CD4-positive, alpha-beta memory T cell (primary cell): Measurements from ENCODE around the gene PPP1R27. TPM values are rescaled to one million over a fixed set of nuclear protein-coding genes. Genes with fewer than 3 reads are reported as not detected.
"Not testable (repeated sequence)": the region's sequence is repeated elsewhere in the genome, so short reads cannot be mapped to it uniquely, and the experiment has no call there.

ENCODE experiments used
- CTCF ChIA-PET: fragments of 350-600 bp; sonication (Branson Sonifier 250); formaldehyde crosslinking; loops from one replicate; lab custom pipeline; 2021; ENCODE audit warnings: inconsistent platforms; ENCODE audit not compliant: partially characterized antibody; lab: Charles Lee
- POLR2A ChIA-PET: fragments of 350-600 bp; sonication (Branson Sonifier 250); formaldehyde crosslinking; loops from one replicate; lab custom pipeline; 2021; ENCODE audit not compliant: partially characterized antibody; lab: Charles Lee
- DNase-seq, 5 donors: peaks; one replicate each; pipeline versions ENCODE4 v3.0.0 to v3.0.0-alpha.2; 2020 to 2022; ENCODE audit warnings: mixed read lengths in 1 of 5
- H3K27ac ChIP-seq: one replicate; pipeline ENCODE4 v1.7.0; 2013; ENCODE audit warnings: low read depth, low read length
- H3K27me3 ChIP-seq: 2 replicates; pipeline ENCODE4 v1.7.0; 2013; ENCODE audit warnings: mild to moderate bottlenecking, low read length, moderate library complexity; ENCODE audit not compliant: insufficient read depth
- H3K36me3 ChIP-seq: 2 replicates; pipeline ENCODE4 v1.7.0; 2013; ENCODE audit warnings: mild to moderate bottlenecking, low read length, moderate library complexity; ENCODE audit not compliant: insufficient read depth
- H3K4me1 ChIP-seq: 2 replicates; pipeline ENCODE4 v1.7.0; 2013; ENCODE audit warnings: mild to moderate bottlenecking, low read length, moderate library complexity; ENCODE audit not compliant: insufficient read depth
- H3K4me3 ChIP-seq, 2 donors: one replicate each; pipeline ENCODE4 v1.7.0; 2013; ENCODE audit warnings: low read length in 2 of 2, mild to moderate bottlenecking in 1 of 2
- H3K9me3 ChIP-seq, 2 donors: one replicate each; pipeline ENCODE4 v1.7.0; 2013; ENCODE audit warnings: low read length in 2 of 2, control low read depth in 1 of 2; ENCODE audit not compliant: control insufficient read depth in 1 of 2
- H3K27ac Mint-ChIP-seq, 7 donors: one replicate each; pipeline ENCODE4 v1.8.0; 2020 to 2021; ENCODE audit warnings: mixed read lengths in 7 of 7, mild to moderate bottlenecking in 6 of 7, inconsistent platforms in 3 of 7, moderate library complexity in 3 of 7
- H3K27me3 Mint-ChIP-seq, 2 donors: one replicate each; pipeline ENCODE4 v1.8.0; 2020 to 2021; ENCODE audit warnings: mixed read lengths in 2 of 2
- H3K36me3 Mint-ChIP-seq, 2 donors: one replicate each; pipeline ENCODE4 v1.8.0; 2020 to 2021; ENCODE audit warnings: mixed read lengths in 2 of 2, inconsistent platforms in 1 of 2, mild to moderate bottlenecking in 1 of 2
- H3K4me1 Mint-ChIP-seq, 4 donors: one replicate each; pipeline ENCODE4 v1.8.0; 2020 to 2021; ENCODE audit warnings: mixed read lengths in 4 of 4, mild to moderate bottlenecking in 1 of 4
- H3K4me3 Mint-ChIP-seq, 8 donors: one replicate each; pipeline ENCODE4 v1.8.0; 2020 to 2021; ENCODE audit warnings: mixed read lengths in 8 of 8, mild to moderate bottlenecking in 7 of 8, moderate library complexity in 6 of 8, inconsistent platforms in 3 of 8
- H3K9me3 Mint-ChIP-seq, 8 donors: one replicate each; pipeline ENCODE4 v1.8.0; 2020 to 2021; ENCODE audit warnings: mixed read lengths in 8 of 8, mild to moderate bottlenecking in 5 of 8, inconsistent platforms in 3 of 8, moderate library complexity in 1 of 8
- intact Hi-C: fragments of 100-400 bp; cut with micrococcal nuclease; formaldehyde crosslinking; loops from one replicate; pipeline ENCODE4 v1.15.1; 2023
- polyA plus RNA-seq, 2 donors: library from polyadenylated mRNA; unstranded; fragments of 300-500 nt; fragmentation: Illumina TruSeq; gene quantifications; one replicate each; pipeline ENCODE4 v1.2.3, GENCODE V29; 2021
- total RNA-seq, 2 experiments: library from RNA; stranded (reverse); gene quantifications; one replicate each; pipeline ENCODE4 v1.2.3, GENCODE V29; 2021

The PPP1R27 gene
- total and polyA plus RNA-seq, 4 experiments from 2014 or later = 0.18 TPM; not detected in 3

- H3K27me3 Mint-ChIP-seq = no peaks in the 10 kb centered on the region
- intact Hi-C loops = no loop called here
- Histone ChIP-seq H3K27me3 (no peaks in the 10 kb centered on the region), H3K9me3 (no peaks in the 10 kb centered on the region), H3K4me1 (no peaks in the 10 kb centered on the region), H3K4me3 (no peak overlapping the region), H3K36me3 (peaks cover 26% of the 10 kb centered on the region), H3K27ac (no peak overlapping the region)
- ChIA-PET POLR2A (interaction anchor here (0.9 to 1.4 kb wide), 2 partner anchors 16 to 20 kb away, joined by 3 read pairs; partner anchors contain the start of gene P4HB), CTCF (no interaction called here)
- H3K4me1 Mint-ChIP-seq = peaks cover 0 to 4% (median 0%) of the 10 kb centered on the region in 4 donors
- no peak for DNase-seq
- peaks cover 19 to 20% of the 10 kb centered on the region in 2 donors for H3K36me3 Mint-ChIP-seq
- no peak overlapping the region for H3K4me3 Mint-ChIP-seq
- H3K27ac Mint-ChIP-seq = no peak overlapping the region
- H3K9me3 Mint-ChIP-seq = peaks cover 0 to 2% (median 0%) of the 10 kb centered on the region in 8 donors
Measured at GRCh38 chr17:81840826-81841778, 6.3 kb upstream of the PPP1R27 start.

- H3K27ac ChIP-seq, H3K9me3 Mint-ChIP-seq, POLR2A ChIA-PET, H3K4me3 ChIP-seq, H3K27ac Mint-ChIP-seq, H3K27me3 ChIP-seq, H3K4me1 ChIP-seq, H3K9me3 ChIP-seq, CTCF ChIA-PET, DNase-seq, H3K4me1 Mint-ChIP-seq, intact Hi-C loops, H3K27me3 Mint-ChIP-seq, H3K4me3 Mint-ChIP-seq: not testable (repeated sequence)
- H3K36me3 Mint-ChIP-seq = peaks cover 13 to 14% of the 10 kb centered on the region in 2 donors
- H3K36me3 ChIP-seq = peaks cover 17% of the 10 kb centered on the region
Measured at GRCh38 chr17:81840059-81840458, 5.2 kb upstream of the PPP1R27 start.

- Histone ChIP-seq H3K4me3 (no peak overlapping the region), H3K27me3 (no peaks in the 10 kb centered on the region), H3K36me3 (peaks cover 11% of the 10 kb centered on the region), H3K4me1 (no peaks in the 10 kb centered on the region), H3K9me3 (no peaks in the 10 kb centered on the region), H3K27ac (no peak overlapping the region)
- H3K4me3 Mint-ChIP-seq = no peak overlapping the region
- intact Hi-C loops = no loop called here
- H3K27ac Mint-ChIP-seq = no peak overlapping the region
- H3K9me3 Mint-ChIP-seq = peaks cover 0 to 2% (median 0%) of the 10 kb centered on the region in 8 donors
- ChIA-PET POLR2A (no interaction called here), CTCF (no interaction called here)
- peaks cover 5 to 7% of the 10 kb centered on the region in 2 donors for H3K36me3 Mint-ChIP-seq
- H3K27me3 Mint-ChIP-seq = no peaks in the 10 kb centered on the region
- H3K4me1 Mint-ChIP-seq = peaks cover 0 to 4% (median 0%) of the 10 kb centered on the region in 4 donors
- no peak for DNase-seq
Measured at GRCh38 chr17:81839301-81839700, 4.5 kb upstream of the PPP1R27 start.

GRCh38 chr17:81838753-81839255 lies 4.0 kb upstream of the PPP1R27 start:
- Histone ChIP-seq H3K9me3 (no peaks in the 10 kb centered on the region), H3K4me1 (peaks cover 3% of the 10 kb centered on the region), H3K4me3 (no peak overlapping the region), H3K27ac (no peak overlapping the region), H3K36me3 (peaks cover 11% of the 10 kb centered on the region), H3K27me3 (no peaks in the 10 kb centered on the region)
- ChIA-PET CTCF (no interaction called here), POLR2A (no interaction called here)
- Mint-ChIP-seq H3K27ac (no peak overlapping the region), H3K36me3 (peaks cover 4 to 5% of the 10 kb centered on the region in 2 donors), H3K9me3 (no peaks in the 10 kb centered on the region), H3K27me3 (no peaks in the 10 kb centered on the region), H3K4me1 (peaks cover 0 to 5% (median 1%) of the 10 kb centered on the region in 4 donors), H3K4me3 (no peak overlapping the region)
- intact Hi-C loops = no loop called here
- DNase-seq = no peak

GRCh38 chr17:81837641-81838040 lies 2.8 kb upstream of the PPP1R27 start:
- intact Hi-C loops = no loop called here
- H3K4me3 ChIP-seq = no peak overlapping the region
- Mint-ChIP-seq H3K36me3 (peaks cover 0 to under 1% of the 10 kb centered on the region in 2 donors), H3K4me1 (peaks cover 0 to 9% (median 4%) of the 10 kb centered on the region in 4 donors), H3K4me3 (peak overlapping the region in 1 of 8 donors; percentile 20), H3K9me3 (no peaks in the 10 kb centered on the region), H3K27ac (peak overlapping the region in 1 of 7 donors; percentile 71), H3K27me3 (no peaks in the 10 kb centered on the region)
- H3K36me3 ChIP-seq = no peaks in the 10 kb centered on the region
- no peaks in the 10 kb centered on the region for H3K9me3 ChIP-seq
- ChIA-PET POLR2A (no interaction called here), CTCF (interaction anchor here (1.0 kb wide), 1 partner anchor 14 kb away, joined by 6 read pairs; no protein-coding TSS in a partner anchor)
- no peak for DNase-seq
- peaks cover 8% of the 10 kb centered on the region for H3K4me1 ChIP-seq
- no peak overlapping the region for H3K27ac ChIP-seq
- H3K27me3 ChIP-seq = no peaks in the 10 kb centered on the region

GRCh38 chr17:81833921-81834830 lies 674 bp downstream of the PPP1R27 start:
- Mint-ChIP-seq H3K4me3 (peak overlapping the region; percentile 64 to 86 (median 79)), H3K4me1 (peaks cover 8 to 26% (median 18%) of the 10 kb centered on the region in 4 donors), H3K36me3 (peaks cover 0 to 9% of the 10 kb centered on the region in 2 donors), H3K27ac (peak overlapping the region; percentile 86 to 93 (median 91)), H3K27me3 (no peaks in the 10 kb centered on the region), H3K9me3 (no peaks in the 10 kb centered on the region)
- DNase-seq = no peak
- no peaks in the 10 kb centered on the region for H3K36me3 ChIP-seq
- H3K27ac ChIP-seq = peak overlapping the region; percentile 90
- intact Hi-C loops = loop anchor here (1.0 to 5.0 kb wide), 3 partner anchors 26 to 281 kb away; partner anchors contain the start of genes ARHGDIA, FAAP100 and P4HB
- peak overlapping the region; percentile 47 to 79 for H3K4me3 ChIP-seq
- peaks cover 23% of the 10 kb centered on the region for H3K4me1 ChIP-seq
- no peaks in the 10 kb centered on the region for H3K27me3 ChIP-seq
- ChIA-PET CTCF (interaction anchor here (1.0 to 1.2 kb wide), 2 partner anchors 35 to 121 kb away, joined by 3 to 5 read pairs; no protein-coding TSS in a partner anchor), POLR2A (interaction anchor here (0.9 to 1.7 kb wide), 9 partner anchors 29 to 151 kb away, joined by 3 to 18 read pairs (median 4); partner anchors contain the start of genes ARHGDIA, ARL16, HGS and PCYT2)
- no peaks in the 10 kb centered on the region for H3K9me3 ChIP-seq
